ENCODE results near the gene OSBPL1A.

DNA sequence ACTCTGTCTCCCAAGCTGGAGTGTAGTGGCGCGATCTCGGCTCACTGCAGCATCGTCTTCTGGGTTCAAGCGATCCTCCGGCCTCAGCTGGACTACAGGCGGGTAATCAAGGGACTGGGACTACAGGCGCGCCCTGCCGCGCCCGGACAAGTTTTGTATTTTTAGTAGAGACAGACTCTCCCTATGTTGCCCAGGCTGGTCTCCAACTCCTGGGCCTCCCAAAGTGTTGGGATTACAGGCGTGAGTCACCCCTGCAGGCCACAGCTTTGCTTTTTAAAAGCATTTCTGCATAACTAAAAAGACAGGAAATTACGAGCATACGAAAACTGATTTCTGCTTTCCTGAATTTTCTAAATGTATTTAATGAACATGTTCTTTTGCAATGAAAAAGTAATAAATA, 916 bp upstream of the OSBPL1A start:
- TF ChIP-seq POLR2AphosphoS5 (IDR thresholded peaks at IDR 0.05; ENCODE audit: low read depth, low read length) (no peak), TAF1 (IDR thresholded peaks at IDR 0.05; ENCODE audit: borderline replicate concordance, insufficient read depth, low read length) (no peak)
- TF ChIP-seq, protein P1, sequence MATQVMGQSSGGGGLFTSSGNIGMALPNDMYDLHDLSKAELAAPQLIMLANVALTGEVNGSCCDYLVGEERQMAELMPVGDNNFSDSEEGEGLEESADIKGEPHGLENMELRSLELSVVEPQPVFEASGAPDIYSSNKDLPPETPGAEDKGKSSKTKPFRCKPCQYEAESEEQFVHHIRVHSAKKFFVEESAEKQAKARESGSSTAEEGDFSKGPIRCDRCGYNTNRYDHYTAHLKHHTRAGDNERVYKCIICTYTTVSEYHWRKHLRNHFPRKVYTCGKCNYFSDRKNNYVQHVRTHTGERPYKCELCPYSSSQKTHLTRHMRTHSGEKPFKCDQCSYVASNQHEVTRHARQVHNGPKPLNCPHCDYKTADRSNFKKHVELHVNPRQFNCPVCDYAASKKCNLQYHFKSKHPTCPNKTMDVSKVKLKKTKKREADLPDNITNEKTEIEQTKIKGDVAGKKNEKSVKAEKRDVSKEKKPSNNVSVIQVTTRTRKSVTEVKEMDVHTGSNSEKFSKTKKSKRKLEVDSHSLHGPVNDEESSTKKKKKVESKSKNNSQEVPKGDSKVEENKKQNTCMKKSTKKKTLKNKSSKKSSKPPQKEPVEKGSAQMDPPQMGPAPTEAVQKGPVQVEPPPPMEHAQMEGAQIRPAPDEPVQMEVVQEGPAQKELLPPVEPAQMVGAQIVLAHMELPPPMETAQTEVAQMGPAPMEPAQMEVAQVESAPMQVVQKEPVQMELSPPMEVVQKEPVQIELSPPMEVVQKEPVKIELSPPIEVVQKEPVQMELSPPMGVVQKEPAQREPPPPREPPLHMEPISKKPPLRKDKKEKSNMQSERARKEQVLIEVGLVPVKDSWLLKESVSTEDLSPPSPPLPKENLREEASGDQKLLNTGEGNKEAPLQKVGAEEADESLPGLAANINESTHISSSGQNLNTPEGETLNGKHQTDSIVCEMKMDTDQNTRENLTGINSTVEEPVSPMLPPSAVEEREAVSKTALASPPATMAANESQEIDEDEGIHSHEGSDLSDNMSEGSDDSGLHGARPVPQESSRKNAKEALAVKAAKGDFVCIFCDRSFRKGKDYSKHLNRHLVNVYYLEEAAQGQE (IDR thresholded peaks at IDR 0.05; ENCODE audit: insufficient read depth in 1 of 2, low read depth in 2 of 2, low read length in 2 of 2): no peak

All from PFSK-1 (cell line).